Neuronal stem cell (in vitro differentiated cells): ENCODE results near the gene TAF9B.

ENCODE experiments used
- DNase-seq: peaks from one replicate; pipeline ENCODE4 v3.0.0-alpha.2; 2013; ENCODE audit warnings: low spot score
- H2AFZ ChIP-seq: one replicate; pipeline ENCODE4 v1.6.1; 2013; ENCODE audit warnings: mild to moderate bottlenecking, low read length, inconsistent platforms
- H2AK5ac ChIP-seq: 2 replicates; pipeline ENCODE4 v1.6.1; 2013; ENCODE audit warnings: low read depth, mild to moderate bottlenecking, inconsistent platforms, low read length, moderate library complexity, mixed read lengths
- H2BK120ac ChIP-seq: 2 replicates; pipeline ENCODE4 v1.6.1; 2013; ENCODE audit warnings: low read depth, mild to moderate bottlenecking, inconsistent platforms, low read length, moderate library complexity, mixed read lengths
- H2BK12ac ChIP-seq: one replicate; pipeline ENCODE4 v1.6.1; 2013; ENCODE audit warnings: low read length, inconsistent platforms
- H2BK15ac ChIP-seq: 2 replicates; pipeline ENCODE4 v1.6.1; 2013; ENCODE audit warnings: mild to moderate bottlenecking, low read length, inconsistent platforms, mixed read lengths
- H2BK5ac ChIP-seq: one replicate; pipeline ENCODE4 v1.6.1; 2013; ENCODE audit warnings: inconsistent platforms, mild to moderate bottlenecking, low read length, moderate library complexity
- H3K14ac ChIP-seq: one replicate; pipeline ENCODE4 v1.6.1; 2013; ENCODE audit warnings: low read length, inconsistent platforms
- H3K18ac ChIP-seq: 2 replicates; pipeline ENCODE4 v1.6.1; 2013; ENCODE audit warnings: low read length, inconsistent platforms
- H3K23ac ChIP-seq: 2 replicates; pipeline ENCODE4 v1.6.1; 2013; ENCODE audit warnings: low read depth, mild to moderate bottlenecking, mixed read lengths, low read length, inconsistent platforms; ENCODE audit not compliant: poor library complexity
- H3K27ac ChIP-seq: replicated peaks from 3 replicates; pipeline ENCODE4 v1.5.1; 2013; ENCODE audit warnings: low read length, inconsistent platforms
- H3K27me3 ChIP-seq, 3 experiments: 2 replicates each; pipeline ENCODE4 v1.6.1; 2013; ENCODE audit warnings: low read length in 3 of 3, mild to moderate bottlenecking in 2 of 3, inconsistent platforms in 1 of 3, low read depth in 1 of 3, mixed read lengths in 1 of 3, moderate library complexity in 1 of 3; ENCODE audit not compliant: control insufficient read depth in 3 of 3, insufficient read depth in 3 of 3
- H3K36me3 ChIP-seq, 2 donors: replicated peaks in 1 of 2; 2 replicates each; pipeline ENCODE4 v1.6.1; 2013; ENCODE audit warnings: low read length in 2 of 2; ENCODE audit not compliant: control insufficient read depth in 2 of 2, insufficient read depth in 2 of 2
- H3K4ac ChIP-seq: 2 replicates; pipeline ENCODE4 v1.6.1; 2013; ENCODE audit warnings: inconsistent platforms, mild to moderate bottlenecking, low read length, moderate library complexity
- H3K4me1 ChIP-seq, 2 donors: 1 replicate in 1 of 2; 2 replicates in 1 of 2; pipeline ENCODE4 v1.6.1; 2013; ENCODE audit warnings: low read length in 2 of 2, low read depth in 1 of 2; ENCODE audit not compliant: control insufficient read depth in 2 of 2, insufficient read depth in 1 of 2
- H3K4me2 ChIP-seq: one replicate; pipeline ENCODE4 v1.6.1; 2013; ENCODE audit warnings: mild to moderate bottlenecking, low read length, inconsistent platforms; ENCODE audit not compliant: insufficient read depth, poor library complexity, severe bottlenecking
- H3K4me3 ChIP-seq, 2 donors: 2 replicates each; pipeline ENCODE4 v1.5.1; 2013; ENCODE audit warnings: low read length in 2 of 2, mild to moderate bottlenecking in 2 of 2, inconsistent platforms in 1 of 2, moderate library complexity in 1 of 2
- H3K79me1 ChIP-seq: one replicate; pipeline ENCODE4 v1.6.1; 2013; ENCODE audit warnings: low read depth, mild to moderate bottlenecking, inconsistent platforms, low read length, moderate library complexity
- H3K9ac ChIP-seq: one replicate; pipeline ENCODE4 v1.6.1; 2013; ENCODE audit warnings: mild to moderate bottlenecking, low read depth, low read length, inconsistent platforms; ENCODE audit not compliant: poor library complexity
- H3K9me3 ChIP-seq, 2 donors: replicated peaks in 1 of 2; 2 replicates each; pipeline versions ENCODE3 to v1.6.1; 2013; ENCODE audit warnings: low read length in 2 of 2, mild to moderate bottlenecking in 2 of 2, inconsistent platforms in 1 of 2, low read depth in 1 of 2, mixed read lengths in 1 of 2, moderate library complexity in 1 of 2; ENCODE audit not compliant: control insufficient read depth in 2 of 2, insufficient read depth in 1 of 2
- H4K8ac ChIP-seq: one replicate; pipeline ENCODE4 v1.6.1; 2013; ENCODE audit warnings: low read depth, mild to moderate bottlenecking, inconsistent platforms, low read length, moderate library complexity
- H4K91ac ChIP-seq: one replicate; pipeline ENCODE4 v1.6.1; 2013; ENCODE audit warnings: low read length, low read depth, mild to moderate bottlenecking, inconsistent platforms; ENCODE audit not compliant: poor library complexity
- WGBS, 2 donors: extraction: QIAGEN DNeasy Blood & Tissue Kit; methylation state at CpG; one replicate each; pipeline ENCODE4 v1.1.7; 2013; ENCODE audit warnings: missing lambda C conversion rate in 2 of 2, mixed read lengths in 1 of 2; ENCODE audit not compliant: insufficient read length in 2 of 2, insufficient replicate concordance in 1 of 2; ENCODE audit errors: extremely low coverage in 2 of 2; 5-methylcytosine and 5-hydroxymethylcytosine counted together

The TAF9B gene

DNA sequence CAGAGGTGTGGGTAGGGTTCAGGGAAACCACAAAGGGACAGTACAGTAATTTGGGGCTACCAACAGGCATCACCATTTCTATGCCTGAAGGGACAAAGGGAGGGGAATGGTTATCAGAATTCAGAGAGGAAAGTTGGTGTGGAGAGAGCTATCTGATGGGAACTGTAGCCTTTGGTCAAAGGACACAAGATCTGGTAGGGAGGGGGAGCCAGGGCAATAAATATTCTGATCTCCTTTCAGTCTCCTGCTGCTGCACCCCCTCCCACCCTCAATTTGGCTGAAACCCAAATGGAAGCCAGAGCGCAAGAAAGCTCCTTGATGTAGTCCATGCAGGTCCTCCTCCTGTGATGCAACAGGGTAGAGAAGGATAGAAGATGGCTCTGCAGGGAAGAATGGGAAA, 20.8 kb downstream of the TAF9B start:
- H2BK12ac ChIP-seq = no peak overlapping the region
- H2AK5ac ChIP-seq = no peak overlapping the region
- no peaks in the 10 kb centered on the region for H3K79me1 ChIP-seq
- H3K18ac ChIP-seq = no peak overlapping the region
- WGBS, 2 donors = no CpG with 5 or more reads among the region's 1 CpG
- H4K91ac ChIP-seq = no peak overlapping the region
- H3K27ac ChIP-seq = no peak overlapping the region
- no peak overlapping the region for H3K4me2 ChIP-seq
- no peak overlapping the region for H4K8ac ChIP-seq
- no peak overlapping the region for H3K4me3 ChIP-seq
- no peak overlapping the region for H3K23ac ChIP-seq
- H3K9me3 ChIP-seq = no peaks in the 10 kb centered on the region
- H2BK5ac ChIP-seq = no peak overlapping the region
- H2BK15ac ChIP-seq = no peak overlapping the region
- no peak overlapping the region for H3K14ac ChIP-seq
- H3K9ac ChIP-seq = no peak overlapping the region
- H3K27me3 ChIP-seq = no peaks in the 10 kb centered on the region
- DNase-seq = no peak
- H3K36me3 ChIP-seq = peaks cover 6 to 97% of the 10 kb centered on the region in 2 donors
- no peaks in the 10 kb centered on the region for H3K4me1 ChIP-seq
- H2AFZ ChIP-seq = no peak overlapping the region
- no peak overlapping the region for H2BK120ac ChIP-seq
- no peak overlapping the region for H3K4ac ChIP-seq

- Histone ChIP-seq H3K9me3 (no peaks in the 10 kb centered on the region), H3K14ac (no peak overlapping the region), H2BK5ac (no peak overlapping the region), H2BK120ac (no peak overlapping the region), H3K18ac (no peak overlapping the region), H3K27me3 (no peaks in the 10 kb centered on the region), H3K4me2 (no peak overlapping the region), H3K23ac (no peak overlapping the region), H4K8ac (no peak overlapping the region), H3K4me1 (no peaks in the 10 kb centered on the region), H2BK15ac (no peak overlapping the region), H3K36me3 (peaks cover 4 to 100% of the 10 kb centered on the region in 2 donors), H3K27ac (no peak overlapping the region), H2AK5ac (no peak overlapping the region), H3K4ac (no peak overlapping the region), H4K91ac (no peak overlapping the region), H3K4me3 (no peak overlapping the region), H2BK12ac (no peak overlapping the region), H3K79me1 (no peaks in the 10 kb centered on the region), H2AFZ (no peak overlapping the region), H3K9ac (no peak overlapping the region)
- DNase-seq = no peak
- WGBS, 2 donors = no CpG with 5 or more reads among the region's 2 CpGs
These were observed 22.7 kb downstream of the TAF9B start for GRCh38 chrX:78116766-78117165.

DNA sequence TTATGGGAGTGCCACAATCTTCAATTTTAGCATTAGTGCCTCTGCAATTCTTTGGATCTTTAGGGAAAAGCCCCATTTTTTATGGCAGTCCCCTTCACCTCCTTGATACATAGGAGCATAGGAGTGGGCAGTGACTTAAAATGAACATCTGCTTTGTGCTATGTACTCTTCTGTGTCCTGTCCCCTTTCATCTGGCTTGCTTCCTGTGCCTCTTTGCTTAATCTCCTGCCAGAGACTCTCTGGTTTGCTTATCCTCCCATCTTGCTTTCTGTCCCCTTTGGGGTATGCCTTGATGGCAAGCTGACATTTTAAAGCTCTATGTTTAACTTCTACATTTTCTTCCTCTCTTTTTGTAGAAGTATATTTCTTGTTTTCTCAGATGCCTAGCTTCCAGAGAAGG, 23.1 kb downstream of the TAF9B start:
- H4K91ac ChIP-seq = no peak overlapping the region
- H3K27ac ChIP-seq = no peak overlapping the region
- no peak overlapping the region for H2AK5ac ChIP-seq
- H2BK120ac ChIP-seq = no peak overlapping the region
- no peak for DNase-seq
- no peaks in the 10 kb centered on the region for H3K9me3 ChIP-seq
- H3K14ac ChIP-seq = no peak overlapping the region
- H2AFZ ChIP-seq = no peak overlapping the region
- no peak overlapping the region for H3K4me2 ChIP-seq
- no peak overlapping the region for H3K4me3 ChIP-seq
- H4K8ac ChIP-seq = no peak overlapping the region
- no peak overlapping the region for H2BK5ac ChIP-seq
- no peak overlapping the region for H3K4ac ChIP-seq
- no peaks in the 10 kb centered on the region for H3K79me1 ChIP-seq
- H3K4me1 ChIP-seq = no peaks in the 10 kb centered on the region
- H2BK15ac ChIP-seq = no peak overlapping the region
- H3K9ac ChIP-seq = no peak overlapping the region
- H3K18ac ChIP-seq = no peak overlapping the region
- no peak overlapping the region for H3K23ac ChIP-seq
- H2BK12ac ChIP-seq = no peak overlapping the region
- peaks cover 5 to 100% of the 10 kb centered on the region in 2 donors for H3K36me3 ChIP-seq
- no peaks in the 10 kb centered on the region for H3K27me3 ChIP-seq

- no peak overlapping the region for H3K23ac ChIP-seq
- no peaks in the 10 kb centered on the region for H3K9me3 ChIP-seq
- no peak overlapping the region for H3K4me3 ChIP-seq
- H2AK5ac ChIP-seq = no peak overlapping the region
- H2BK12ac ChIP-seq = no peak overlapping the region
- no peak overlapping the region for H4K91ac ChIP-seq
- no peak overlapping the region for H3K14ac ChIP-seq
- H3K4ac ChIP-seq = no peak overlapping the region
- H3K18ac ChIP-seq = no peak overlapping the region
- no CpG with 5 or more reads among the region's 10 CpGs for WGBS, 2 donors
- H4K8ac ChIP-seq = no peak overlapping the region
- DNase-seq = no peak
- peaks cover 2 to 80% of the 10 kb centered on the region in 2 donors for H3K36me3 ChIP-seq
- no peak overlapping the region for H3K27ac ChIP-seq
- H2AFZ ChIP-seq = no peak overlapping the region
- H3K9ac ChIP-seq = no peak overlapping the region
- no peak overlapping the region for H3K4me2 ChIP-seq
- no peaks in the 10 kb centered on the region for H3K79me1 ChIP-seq
- H3K4me1 ChIP-seq = peaks cover 0 to 2% of the 10 kb centered on the region in 2 donors
- no peak overlapping the region for H2BK120ac ChIP-seq
- H2BK15ac ChIP-seq = no peak overlapping the region
- H2BK5ac ChIP-seq = no peak overlapping the region
- no peaks in the 10 kb centered on the region for H3K27me3 ChIP-seq
These were observed 28.1 kb downstream of the TAF9B start for GRCh38 chrX:78111140-78111931.
